ENCODE measurements around the gene EMP2.
A peak's percentile ranks its signal among the peaks of the same experiment; 100 is the strongest.
"Not testable (repeated sequence)": the region's sequence is repeated elsewhere in the genome, so short reads cannot be mapped to it uniquely, and the experiment has no call there.

The EMP2 gene

GRCh38 chr16:10562361-10562899, 18.0 kb downstream of the EMP2 start:
- Histone ChIP-seq H3K36me3 (ENCODE audit: control insufficient read depth, insufficient read depth, low read length) (no peaks in the 10 kb centered on the region), H3K4me3 (ENCODE audit: low read length) (no peak overlapping the region), H3K4me1 (ENCODE audit: control insufficient read depth, insufficient read depth, low read length) (no peaks in the 10 kb centered on the region), H3K27me3 (ENCODE audit: control insufficient read depth, insufficient read depth, low read length) (no peaks in the 10 kb centered on the region), H3K9me3 (ENCODE audit: control insufficient read depth, insufficient read depth, low read length) (no peaks in the 10 kb centered on the region), H3K27ac (ENCODE audit: low read length) (no peak overlapping the region)
- no peak for DNase-seq (ENCODE audit: low read depth, low spot score)

GRCh38 chr16:10561425-10561824, 19.0 kb downstream of the EMP2 start:
- H3K4me1 ChIP-seq (ENCODE audit: control insufficient read depth, insufficient read depth, low read length), result no peaks in the 10 kb centered on the region
- H3K36me3 ChIP-seq (ENCODE audit: control insufficient read depth, insufficient read depth, low read length), result no peaks in the 10 kb centered on the region
- no peak for DNase-seq (ENCODE audit: low read depth, low spot score)
- no CpG with 5 or more reads among the region's 3 CpGs for WGBS (ENCODE audit: insufficient coverage, insufficient read length)
- H3K27me3 ChIP-seq (ENCODE audit: control insufficient read depth, insufficient read depth, low read length), result no peaks in the 10 kb centered on the region
- H3K9me3 ChIP-seq (ENCODE audit: control insufficient read depth, insufficient read depth, low read length), result no peaks in the 10 kb centered on the region
- H3K27ac ChIP-seq (ENCODE audit: low read length), result no peak overlapping the region
- no peak overlapping the region for H3K4me3 ChIP-seq (ENCODE audit: low read length)

GRCh38 chr16:10561001-10561400, 19.4 kb downstream of the EMP2 start:
- H3K9me3 ChIP-seq (ENCODE audit: control insufficient read depth, insufficient read depth, low read length), result no peaks in the 10 kb centered on the region
- no peaks in the 10 kb centered on the region for H3K27me3 ChIP-seq (ENCODE audit: control insufficient read depth, insufficient read depth, low read length)
- DNase-seq (ENCODE audit: low read depth, low spot score), result no peak
- no CpG with 5 or more reads among the region's 3 CpGs for WGBS (ENCODE audit: insufficient coverage, insufficient read length)
- no peaks in the 10 kb centered on the region for H3K36me3 ChIP-seq (ENCODE audit: control insufficient read depth, insufficient read depth, low read length)
- H3K27ac ChIP-seq (ENCODE audit: low read length), result no peak overlapping the region
- H3K4me3 ChIP-seq (ENCODE audit: low read length), result no peak overlapping the region
- H3K4me1 ChIP-seq (ENCODE audit: control insufficient read depth, insufficient read depth, low read length), result no peaks in the 10 kb centered on the region

GRCh38 chr16:10559792-10560191, 20.6 kb downstream of the EMP2 start:
- H3K9me3 ChIP-seq (ENCODE audit: control insufficient read depth, insufficient read depth, low read length); DNase-seq (ENCODE audit: low read depth, low spot score); H3K36me3 ChIP-seq (ENCODE audit: control insufficient read depth, insufficient read depth, low read length); H3K27me3 ChIP-seq (ENCODE audit: control insufficient read depth, insufficient read depth, low read length); H3K4me3 ChIP-seq (ENCODE audit: low read length); H3K27ac ChIP-seq (ENCODE audit: low read length); H3K4me1 ChIP-seq (ENCODE audit: control insufficient read depth, insufficient read depth, low read length): not testable (repeated sequence)
- no CpG with 5 or more reads among the region's 4 CpGs for WGBS (ENCODE audit: insufficient coverage, insufficient read length)

GRCh38 chr16:10558746-10559641, 21.4 kb downstream of the EMP2 start:
- H3K4me3 ChIP-seq (ENCODE audit: low read length), result no peak overlapping the region
- no peaks in the 10 kb centered on the region for H3K27me3 ChIP-seq (ENCODE audit: control insufficient read depth, insufficient read depth, low read length)
- no peaks in the 10 kb centered on the region for H3K9me3 ChIP-seq (ENCODE audit: control insufficient read depth, insufficient read depth, low read length)
- WGBS (ENCODE audit: insufficient coverage, insufficient read length), result no CpG with 5 or more reads among the region's 25 CpGs
- no peaks in the 10 kb centered on the region for H3K36me3 ChIP-seq (ENCODE audit: control insufficient read depth, insufficient read depth, low read length)
- no peak overlapping the region for H3K27ac ChIP-seq (ENCODE audit: low read length)
- no peaks in the 10 kb centered on the region for H3K4me1 ChIP-seq (ENCODE audit: control insufficient read depth, insufficient read depth, low read length)
- no peak for DNase-seq (ENCODE audit: low read depth, low spot score)

GRCh38 chr16:10558305-10558704, 22.1 kb downstream of the EMP2 start:
- Histone ChIP-seq H3K36me3 (ENCODE audit: control insufficient read depth, insufficient read depth, low read length) (no peaks in the 10 kb centered on the region), H3K9me3 (ENCODE audit: control insufficient read depth, insufficient read depth, low read length) (no peaks in the 10 kb centered on the region), H3K4me3 (ENCODE audit: low read length) (no peak overlapping the region), H3K27ac (ENCODE audit: low read length) (no peak overlapping the region), H3K4me1 (ENCODE audit: control insufficient read depth, insufficient read depth, low read length) (no peaks in the 10 kb centered on the region), H3K27me3 (ENCODE audit: control insufficient read depth, insufficient read depth, low read length) (no peaks in the 10 kb centered on the region)
- no peak for DNase-seq (ENCODE audit: low read depth, low spot score)
- no CpG with 5 or more reads among the region's 7 CpGs for WGBS (ENCODE audit: insufficient coverage, insufficient read length)

GRCh38 chr16:10557750-10558149, 22.6 kb downstream of the EMP2 start:
- H3K36me3 ChIP-seq (ENCODE audit: control insufficient read depth, insufficient read depth, low read length), result no peaks in the 10 kb centered on the region
- no peaks in the 10 kb centered on the region for H3K9me3 ChIP-seq (ENCODE audit: control insufficient read depth, insufficient read depth, low read length)
- DNase-seq (ENCODE audit: low read depth, low spot score), result no peak
- no CpG with 5 or more reads among the region's 5 CpGs for WGBS (ENCODE audit: insufficient coverage, insufficient read length)
- H3K4me3 ChIP-seq (ENCODE audit: low read length), result no peak overlapping the region
- no peaks in the 10 kb centered on the region for H3K4me1 ChIP-seq (ENCODE audit: control insufficient read depth, insufficient read depth, low read length)
- no peak overlapping the region for H3K27ac ChIP-seq (ENCODE audit: low read length)
- H3K27me3 ChIP-seq (ENCODE audit: control insufficient read depth, insufficient read depth, low read length), result no peaks in the 10 kb centered on the region

GRCh38 chr16:10556236-10556635, 24.2 kb downstream of the EMP2 start:
- Histone ChIP-seq H3K27me3 (ENCODE audit: control insufficient read depth, insufficient read depth, low read length) (no peaks in the 10 kb centered on the region), H3K36me3 (ENCODE audit: control insufficient read depth, insufficient read depth, low read length) (no peaks in the 10 kb centered on the region), H3K27ac (ENCODE audit: low read length) (no peak overlapping the region), H3K4me1 (ENCODE audit: control insufficient read depth, insufficient read depth, low read length) (no peaks in the 10 kb centered on the region), H3K4me3 (ENCODE audit: low read length) (no peak overlapping the region), H3K9me3 (ENCODE audit: control insufficient read depth, insufficient read depth, low read length) (no peaks in the 10 kb centered on the region)
- DNase-seq (ENCODE audit: low read depth, low spot score), result no peak
- WGBS (ENCODE audit: insufficient coverage, insufficient read length), result no CpG with 5 or more reads among the region's 3 CpGs

- no peak for DNase-seq (ENCODE audit: low read depth, low spot score)
- H3K36me3 ChIP-seq (ENCODE audit: control insufficient read depth, insufficient read depth, low read length), result no peaks in the 10 kb centered on the region
- no peaks in the 10 kb centered on the region for H3K4me1 ChIP-seq (ENCODE audit: control insufficient read depth, insufficient read depth, low read length)
- H3K27me3 ChIP-seq (ENCODE audit: control insufficient read depth, insufficient read depth, low read length), result no peaks in the 10 kb centered on the region
- no CpG with 5 or more reads among the region's 7 CpGs for WGBS (ENCODE audit: insufficient coverage, insufficient read length)
- H3K9me3 ChIP-seq (ENCODE audit: control insufficient read depth, insufficient read depth, low read length), result no peaks in the 10 kb centered on the region
- H3K27ac ChIP-seq (ENCODE audit: low read length), result no peak overlapping the region
- H3K4me3 ChIP-seq (ENCODE audit: low read length), result no peak overlapping the region
Observed at GRCh38 chr16:10554569-10554968, 25.8 kb downstream of the EMP2 start.

- H3K36me3 ChIP-seq (ENCODE audit: control insufficient read depth, insufficient read depth, low read length), result no peaks in the 10 kb centered on the region
- H3K9me3 ChIP-seq (ENCODE audit: control insufficient read depth, insufficient read depth, low read length), result no peaks in the 10 kb centered on the region
- H3K4me3 ChIP-seq (ENCODE audit: low read length), result no peak overlapping the region
- WGBS (ENCODE audit: insufficient coverage, insufficient read length), result no CpG with 5 or more reads among the region's 19 CpGs
- no peaks in the 10 kb centered on the region for H3K27me3 ChIP-seq (ENCODE audit: control insufficient read depth, insufficient read depth, low read length)
- no peak overlapping the region for H3K27ac ChIP-seq (ENCODE audit: low read length)
- peak; percentile 31 for DNase-seq (ENCODE audit: low read depth, low spot score)
- H3K4me1 ChIP-seq (ENCODE audit: control insufficient read depth, insufficient read depth, low read length), result no peaks in the 10 kb centered on the region
Observed at GRCh38 chr16:10552998-10553491, 27.4 kb downstream of the EMP2 start.

GRCh38 chr16:10552281-10552680, 28.1 kb downstream of the EMP2 start:
- no peak overlapping the region for H3K27ac ChIP-seq (ENCODE audit: low read length)
- H3K36me3 ChIP-seq (ENCODE audit: control insufficient read depth, insufficient read depth, low read length), result no peaks in the 10 kb centered on the region; the same call in 1 of the 2 replicates
- no peak for DNase-seq (ENCODE audit: low read depth, low spot score)
- WGBS (ENCODE audit: insufficient coverage, insufficient read length), result no CpG with 5 or more reads among the region's 2 CpGs
- H3K4me1 ChIP-seq (ENCODE audit: control insufficient read depth, insufficient read depth, low read length), result no peaks in the 10 kb centered on the region
- no peaks in the 10 kb centered on the region for H3K27me3 ChIP-seq (ENCODE audit: control insufficient read depth, insufficient read depth, low read length)
- H3K4me3 ChIP-seq (ENCODE audit: low read length), result no peak overlapping the region
- no peaks in the 10 kb centered on the region for H3K9me3 ChIP-seq (ENCODE audit: control insufficient read depth, insufficient read depth, low read length)

Measured in iPS DF 6.9 (cell line).